NCI-H446 treated with DMSO at 0.1 percent for 48 hours (cell line): ENCODE data around the gene SUN2.

Experiments
- DNase-seq: peaks from one replicate; lab custom pipeline; 2025; lab: John Stamatoyannopoulos, UW

The SUN2 gene

GRCh38 chr22:38751422-38752346 is 4.1 kb downstream of the SUN2 start:
- no peak for DNase-seq

DNA sequence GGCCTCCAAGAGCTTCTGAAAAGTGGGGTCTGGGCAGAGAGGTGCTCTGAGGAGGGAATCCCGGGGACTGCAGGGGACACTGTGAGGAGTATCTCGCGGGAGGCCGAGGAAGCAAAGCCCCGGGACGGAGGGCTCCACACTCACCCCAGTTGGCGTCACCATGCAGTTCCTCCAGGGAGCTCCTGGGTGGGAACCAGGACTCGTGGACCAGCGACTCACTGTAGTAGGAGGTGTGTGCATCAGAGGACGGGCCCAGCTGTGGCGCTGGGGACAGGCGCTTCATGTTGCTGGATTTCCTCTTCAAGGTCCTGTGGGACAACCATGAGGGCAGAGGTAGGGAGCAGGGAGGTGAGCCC is 4.8 kb downstream of the SUN2 start:
- DNase-seq, result no peak

- DNase-seq, result no peak
Observed at GRCh38 chr22:38750638-38751037, 5.2 kb downstream of the SUN2 start.

GRCh38 chr22:38750104-38750503 is 5.7 kb downstream of the SUN2 start:
- DNase-seq, result no peak

GRCh38 chr22:38748487-38749136 is 7.2 kb downstream of the SUN2 start:
- DNase-seq, result no peak

DNA sequence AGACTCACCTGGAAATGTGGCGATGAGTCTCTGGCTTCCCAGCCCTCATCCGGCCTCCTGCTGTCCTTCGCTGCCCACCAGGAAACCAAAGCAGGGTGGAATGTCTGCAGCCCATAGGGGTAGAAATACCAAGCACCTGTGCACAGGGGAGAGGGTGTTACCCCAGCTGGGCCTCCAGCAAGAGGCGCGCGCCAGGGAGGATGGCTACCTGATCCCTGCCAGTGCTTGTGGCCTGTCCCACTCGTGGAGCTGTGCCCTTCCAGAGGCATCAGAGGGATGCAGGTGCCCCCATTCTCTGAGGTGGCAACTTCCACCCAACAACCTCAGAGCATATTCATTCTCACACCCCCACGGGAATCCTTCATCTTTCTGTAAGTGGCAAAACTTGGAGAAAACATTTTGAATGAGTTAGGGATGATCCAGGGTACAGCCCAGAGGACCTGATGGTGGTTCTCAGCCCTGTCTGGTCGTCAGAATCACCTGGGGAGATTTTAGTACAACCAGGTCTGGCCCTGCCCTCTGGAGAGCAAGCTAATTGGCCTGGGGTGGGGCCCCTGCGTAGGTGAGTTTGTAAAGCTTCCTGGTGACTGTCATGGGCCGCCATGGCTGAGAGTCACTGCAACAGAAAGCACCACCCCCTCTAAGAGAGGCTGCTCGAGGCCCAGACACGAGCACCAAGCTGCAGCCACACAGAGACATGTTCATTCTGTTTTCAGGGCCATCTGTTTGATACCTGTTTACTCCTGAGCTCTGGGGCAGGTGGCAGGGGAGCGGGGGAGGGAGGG is 9.9 kb downstream of the SUN2 start:
- no peak for DNase-seq

DNA sequence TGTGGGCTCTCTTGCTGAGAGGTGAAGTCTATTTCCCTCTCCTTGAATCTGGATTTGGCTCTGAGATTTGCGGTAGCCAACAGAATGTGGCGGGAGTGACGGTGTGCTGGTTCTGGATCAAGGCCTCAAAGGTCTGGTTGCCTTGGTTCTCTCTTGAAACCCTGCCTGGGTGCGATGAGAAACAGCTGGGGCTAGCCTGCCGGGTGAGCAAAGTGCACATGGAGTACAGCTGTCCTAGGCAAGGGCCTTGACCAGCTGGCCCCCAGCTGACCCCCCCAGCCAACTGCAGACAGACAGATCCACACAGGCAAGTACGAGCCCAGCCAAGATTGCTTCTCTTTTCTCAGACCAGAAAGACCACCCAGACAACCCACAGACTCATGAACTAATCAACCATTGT is 10.8 kb downstream of the SUN2 start:
- DNase-seq, result no peak

DNA sequence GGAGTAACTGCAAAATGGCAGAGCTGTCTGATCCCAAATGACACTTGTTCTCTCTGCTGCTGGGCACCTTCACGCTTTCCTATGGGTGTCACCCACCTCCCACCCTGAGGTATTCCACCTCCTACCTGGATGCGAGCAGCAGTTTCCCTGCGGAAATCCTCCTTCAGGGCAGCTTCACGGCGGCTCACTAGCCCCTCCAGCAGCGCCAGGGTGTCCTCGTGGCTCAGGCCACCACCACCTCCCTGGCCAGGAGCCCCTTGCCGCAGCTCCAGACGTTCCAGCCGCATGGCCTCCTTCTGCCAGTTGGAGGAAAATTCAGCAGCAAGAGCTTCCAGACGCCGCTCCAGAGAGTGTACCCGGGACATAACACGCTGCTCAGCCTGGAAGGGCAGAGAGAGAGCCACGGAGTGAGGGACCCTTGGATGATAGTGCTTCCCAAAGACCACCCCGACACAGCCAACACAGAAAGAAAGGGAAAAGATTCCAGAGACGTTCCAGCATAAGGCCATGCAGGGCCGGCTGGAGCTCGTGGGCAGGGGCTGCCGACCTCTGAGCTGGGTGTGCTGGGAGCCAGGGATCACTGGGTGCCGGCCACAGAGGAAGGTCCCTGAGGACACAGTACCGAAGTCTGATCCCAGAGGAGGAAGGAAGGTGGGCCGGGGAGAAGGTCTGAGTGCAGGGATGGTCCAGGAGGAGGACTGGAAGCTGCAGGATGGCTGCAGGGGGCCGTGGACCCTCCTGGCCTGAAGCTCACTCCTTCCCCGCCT is 13.4 kb downstream of the SUN2 start:
- DNase-seq, result no peak

DNA sequence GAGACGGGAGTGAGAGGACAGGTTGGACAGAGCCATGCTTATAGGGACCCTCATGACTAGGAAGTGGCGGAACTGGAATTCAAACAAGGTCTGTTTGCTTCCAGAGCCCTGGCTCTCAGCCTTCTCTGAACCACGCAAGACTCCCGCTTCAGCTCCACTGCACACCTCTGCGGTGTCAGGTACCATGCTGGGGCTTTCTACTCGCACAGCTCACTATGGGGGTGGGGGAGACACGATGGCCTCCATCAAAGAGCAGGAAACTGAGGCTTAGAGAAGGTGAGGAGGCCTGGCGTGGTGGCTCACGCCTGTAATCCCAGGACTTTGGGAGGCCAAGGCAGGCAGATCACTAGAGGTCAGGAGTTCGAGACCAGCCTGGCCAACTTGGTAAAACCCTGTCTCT is 14.2 kb downstream of the SUN2 start:
- DNase-seq, result no peak

- no peak for DNase-seq
Observed at GRCh38 chr22:38741166-38741565, 14.6 kb downstream of the SUN2 start.

- no peak for DNase-seq
Observed at GRCh38 chr22:38740754-38741153, 15.0 kb downstream of the SUN2 start.

- DNase-seq, result no peak
Observed at GRCh38 chr22:38740116-38740723, 15.6 kb downstream of the SUN2 start.

DNA sequence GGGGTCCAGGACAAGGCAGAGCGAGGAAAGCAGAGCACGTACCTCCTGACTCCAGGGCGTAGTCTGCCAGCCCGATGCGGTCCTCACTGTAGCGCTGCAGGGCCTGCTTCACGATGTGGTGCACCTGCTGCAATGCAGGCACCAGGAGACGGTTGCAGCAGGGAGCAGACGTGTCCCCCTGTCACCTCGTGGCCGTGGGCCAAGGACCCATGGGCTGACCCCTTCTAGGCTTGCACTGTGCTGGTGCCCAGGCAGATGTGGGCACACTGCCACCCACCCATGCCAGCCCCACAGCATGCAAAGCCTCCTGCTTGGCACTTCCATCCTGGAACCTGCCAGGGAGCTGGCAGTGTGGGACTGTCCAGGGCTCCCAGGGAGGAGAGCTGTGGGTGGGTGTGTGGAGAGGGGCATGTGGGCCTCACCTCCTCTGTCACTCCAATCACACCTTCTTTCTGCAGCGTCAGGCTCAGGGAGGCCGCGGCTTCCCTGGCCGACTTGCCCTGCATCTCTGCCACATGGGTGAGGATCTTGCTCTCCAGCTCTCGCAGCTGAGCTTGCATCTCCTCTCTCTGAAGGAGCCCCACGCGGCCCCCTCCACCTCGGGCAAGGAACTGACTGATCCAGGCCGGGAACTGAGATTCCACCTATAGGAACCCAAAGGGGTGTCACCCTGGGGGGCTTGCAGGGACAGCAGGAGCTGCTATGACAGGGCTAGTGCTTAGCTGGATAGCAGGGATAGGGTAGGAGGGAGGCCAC is 16.3 kb downstream of the SUN2 start:
- no peak for DNase-seq

DNA sequence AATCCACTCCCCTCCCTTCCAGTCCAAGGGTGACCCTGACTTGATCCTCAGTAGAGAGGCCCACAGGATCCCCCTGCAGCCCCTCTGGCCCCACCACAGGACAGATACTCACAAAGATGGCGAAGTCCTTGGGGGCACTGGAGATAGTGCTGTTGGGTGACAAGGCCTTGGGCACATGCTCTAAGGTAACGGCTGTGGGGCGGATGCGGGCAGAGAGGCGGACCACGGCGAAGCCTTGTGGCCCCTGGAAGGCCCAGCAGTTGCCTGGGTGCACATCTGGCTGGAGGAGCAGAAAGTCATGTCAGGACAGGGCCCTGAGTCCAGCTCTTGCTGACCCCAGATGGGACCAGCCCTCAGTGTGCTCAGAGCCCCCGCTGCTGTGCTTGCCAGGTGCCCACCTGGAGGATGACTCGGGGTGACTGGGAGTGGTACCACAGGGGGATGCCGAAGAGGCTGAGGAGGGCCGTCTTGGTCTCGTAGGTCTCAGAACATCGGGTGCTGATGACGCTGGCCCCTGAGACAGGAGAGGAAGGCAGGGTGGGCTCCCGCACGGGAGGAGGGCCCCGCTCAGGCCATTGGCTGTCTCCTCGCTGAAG is 17.2 kb downstream of the SUN2 start:
- no peak for DNase-seq

DNA sequence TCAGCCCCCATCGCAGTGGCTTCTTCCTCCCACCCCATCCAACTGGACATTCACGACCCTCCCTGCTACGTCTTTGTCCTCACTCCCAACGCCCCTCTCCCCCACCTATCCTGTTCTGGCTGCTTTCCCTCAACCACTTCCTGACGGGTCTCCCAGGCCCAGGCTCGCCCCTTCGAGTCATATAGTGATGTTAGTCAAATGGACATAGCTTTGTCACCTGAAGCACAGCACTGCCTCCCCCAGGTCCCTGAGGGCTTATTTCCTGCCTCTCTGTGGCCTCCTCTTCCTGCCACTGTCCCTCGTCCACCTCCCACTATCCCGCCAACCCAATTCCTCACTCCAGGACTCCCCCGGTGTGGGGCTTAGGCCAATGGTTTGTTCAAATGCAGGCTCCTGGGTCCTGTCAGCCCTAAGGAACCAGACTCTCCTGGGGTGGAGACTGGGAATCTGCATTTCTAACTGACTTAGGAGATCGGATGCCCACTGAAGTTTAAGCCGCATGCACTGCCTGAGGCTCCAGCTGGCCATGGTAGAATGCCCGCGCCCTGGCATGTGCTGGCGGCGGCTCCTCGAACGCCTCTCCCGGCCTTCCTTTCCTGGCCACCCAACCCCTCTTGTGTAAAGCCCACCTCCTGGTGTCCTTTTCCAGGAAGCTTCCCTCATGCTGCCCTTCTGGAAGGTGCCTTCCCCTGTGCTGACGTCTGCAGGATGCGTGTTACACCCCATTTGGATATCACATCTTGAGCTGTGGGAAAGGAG is 18.3 kb downstream of the SUN2 start:
- no peak for DNase-seq

GRCh38 chr22:38736257-38736570 is 19.6 kb downstream of the SUN2 start:
- no peak for DNase-seq

DNA sequence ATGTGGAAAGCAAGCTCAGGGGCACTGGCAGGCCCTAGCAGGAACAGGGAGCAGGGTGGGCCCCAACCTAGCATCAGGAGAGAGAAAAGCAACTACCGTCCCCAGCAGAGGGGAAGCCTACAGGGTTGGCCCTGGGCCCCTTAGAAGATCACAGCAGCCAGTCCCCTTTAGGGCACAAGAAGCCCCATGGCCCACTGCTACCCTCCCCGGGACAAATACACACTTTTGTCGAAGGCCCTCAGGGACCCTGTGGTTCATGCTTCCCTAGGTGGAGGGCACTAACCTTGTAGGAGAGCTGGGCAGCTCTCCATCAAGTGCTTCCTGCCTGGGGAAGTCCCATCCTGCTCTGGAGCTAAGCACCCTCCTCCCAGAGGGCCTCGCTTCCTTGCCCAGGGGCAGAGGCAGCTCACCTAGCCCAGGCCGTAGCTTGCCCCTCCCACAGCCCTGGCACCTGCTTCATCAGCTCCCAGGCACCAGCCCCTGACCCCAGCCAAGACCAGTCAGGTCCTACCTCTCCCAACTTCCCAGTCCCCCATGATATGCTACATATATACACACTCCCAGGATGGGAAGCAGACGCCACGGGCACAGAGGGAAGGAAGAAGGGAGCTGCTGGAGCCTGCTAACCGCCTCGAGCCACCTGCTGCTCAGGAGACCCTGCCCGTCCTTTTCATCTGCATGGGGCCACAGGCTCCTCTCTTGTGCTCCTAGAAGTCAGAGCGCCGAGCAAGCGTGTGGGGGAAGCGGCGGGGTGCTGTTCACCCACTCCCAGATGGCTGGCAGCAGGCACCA is 20.1 kb downstream of the SUN2 start:
- no peak for DNase-seq

- no peak for DNase-seq
Observed at GRCh38 chr22:38735126-38735464, 20.7 kb downstream of the SUN2 start.

- no peak for DNase-seq
Observed at GRCh38 chr22:38734421-38735100, 21.2 kb downstream of the SUN2 start.
